GM23338 (cell line): Measurements from ENCODE around the gene SMARCE1.

Experiments
- CREB1 ChIP-seq: fragments of 250-450 bp; sonication (Bioruptor Pico); IDR thresholded peaks from 2 replicates; pipeline ENCODE4 v1.5.0; 2020; ENCODE audit warnings: low read depth, mild to moderate bottlenecking, moderate library complexity
- EZH2 ChIP-seq: fragments of 200-600 bp; sonication (generic); IDR thresholded peaks from one replicate; pipeline ENCODE4 v1.8.0; 2017; ENCODE audit warnings: antibody characterized with exemption, mild to moderate bottlenecking, low read depth; ENCODE audit not compliant: unreplicated experiment
- EZH2phosphoT487 ChIP-seq: fragments of 200-600 bp; sonication (generic); IDR thresholded peaks from one replicate; pipeline ENCODE4 v1.8.1; 2018; ENCODE audit warnings: antibody characterized with exemption; ENCODE audit not compliant: unreplicated experiment
- POLR2AphosphoS5 ChIP-seq: IDR thresholded peaks from 2 replicates; pipeline ENCODE4 v1.6.1; 2016; ENCODE audit warnings: antibody characterized with exemption, low read depth
- STAT1 ChIP-seq: IDR thresholded peaks from one replicate; pipeline ENCODE4 v1.6.1; 2016; ENCODE audit warnings: antibody characterized with exemption; ENCODE audit not compliant: unreplicated experiment
- ZNF331 ChIP-seq: fragments of 250-450 bp; sonication (Bioruptor Pico); IDR thresholded peaks from 2 replicates; pipeline ENCODE4 v1.5.0; 2020; ENCODE audit warnings: low read depth, mild to moderate bottlenecking, moderate library complexity
- TF ChIP-seq, protein P1 (sequence below), 2 experiments: fragments of 200-600 bp in 1 of 2; sonication (generic) in 1 of 2; conservative IDR thresholded peaks; 2 replicates each; pipeline versions ENCODE4 v1.5.1 to v1.6.1; 2016 to 2017; ENCODE audit warnings: antibody characterized with exemption in 2 of 2, low read depth in 2 of 2, mild to moderate bottlenecking in 2 of 2, moderate library complexity in 1 of 2
- TF ChIP-seq, protein P2 (sequence below): IDR thresholded peaks from one replicate; pipeline ENCODE4 v1.6.1; 2018; ENCODE audit warnings: antibody characterized with exemption; ENCODE audit not compliant: unreplicated experiment
- TF ChIP-seq, protein P3 (sequence below): IDR thresholded peaks from 2 replicates; pipeline ENCODE4 v1.6.1; 2016; ENCODE audit warnings: antibody characterized with exemption
- TF ChIP-seq, protein P4 (sequence below): fragments of 250-450 bp; sonication (Bioruptor Pico); IDR thresholded peaks from 2 replicates; pipeline ENCODE4 v1.5.0; 2020; ENCODE audit warnings: mild to moderate bottlenecking, moderate library complexity

DNA sequence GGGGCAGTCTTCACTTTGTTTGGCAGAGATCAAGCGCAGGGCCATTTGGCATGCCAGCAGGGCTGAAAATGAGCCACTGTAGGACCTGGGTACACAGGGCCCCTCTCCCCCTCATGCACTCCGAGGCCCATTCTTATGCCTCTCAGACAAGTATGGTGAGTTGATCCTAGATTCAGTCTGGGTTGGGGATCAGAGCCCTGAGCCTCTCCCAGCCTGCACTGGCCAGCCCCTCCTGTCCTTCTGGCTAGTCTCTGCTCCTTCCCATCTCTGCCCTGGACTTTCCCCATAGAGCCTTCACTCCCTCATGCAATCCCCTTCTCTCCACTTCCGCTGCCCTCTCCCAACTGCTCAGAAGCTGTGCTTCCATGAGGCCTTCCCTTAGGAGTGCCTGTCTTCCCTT lies 31.0 kb downstream of the SMARCE1 start:
- TF ChIP-seq, protein P1, sequence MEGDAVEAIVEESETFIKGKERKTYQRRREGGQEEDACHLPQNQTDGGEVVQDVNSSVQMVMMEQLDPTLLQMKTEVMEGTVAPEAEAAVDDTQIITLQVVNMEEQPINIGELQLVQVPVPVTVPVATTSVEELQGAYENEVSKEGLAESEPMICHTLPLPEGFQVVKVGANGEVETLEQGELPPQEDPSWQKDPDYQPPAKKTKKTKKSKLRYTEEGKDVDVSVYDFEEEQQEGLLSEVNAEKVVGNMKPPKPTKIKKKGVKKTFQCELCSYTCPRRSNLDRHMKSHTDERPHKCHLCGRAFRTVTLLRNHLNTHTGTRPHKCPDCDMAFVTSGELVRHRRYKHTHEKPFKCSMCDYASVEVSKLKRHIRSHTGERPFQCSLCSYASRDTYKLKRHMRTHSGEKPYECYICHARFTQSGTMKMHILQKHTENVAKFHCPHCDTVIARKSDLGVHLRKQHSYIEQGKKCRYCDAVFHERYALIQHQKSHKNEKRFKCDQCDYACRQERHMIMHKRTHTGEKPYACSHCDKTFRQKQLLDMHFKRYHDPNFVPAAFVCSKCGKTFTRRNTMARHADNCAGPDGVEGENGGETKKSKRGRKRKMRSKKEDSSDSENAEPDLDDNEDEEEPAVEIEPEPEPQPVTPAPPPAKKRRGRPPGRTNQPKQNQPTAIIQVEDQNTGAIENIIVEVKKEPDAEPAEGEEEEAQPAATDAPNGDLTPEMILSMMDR (conservative IDR thresholded peaks at IDR 0.05; ENCODE audit: low read depth in 2 of 2), result no peak
- TF ChIP-seq EZH2phosphoT487, result no peak
- no peak for TF ChIP-seq EZH2
- no peak for TF ChIP-seq POLR2AphosphoS5
- TF ChIP-seq CREB1, result no peak
- TF ChIP-seq, protein P2, sequence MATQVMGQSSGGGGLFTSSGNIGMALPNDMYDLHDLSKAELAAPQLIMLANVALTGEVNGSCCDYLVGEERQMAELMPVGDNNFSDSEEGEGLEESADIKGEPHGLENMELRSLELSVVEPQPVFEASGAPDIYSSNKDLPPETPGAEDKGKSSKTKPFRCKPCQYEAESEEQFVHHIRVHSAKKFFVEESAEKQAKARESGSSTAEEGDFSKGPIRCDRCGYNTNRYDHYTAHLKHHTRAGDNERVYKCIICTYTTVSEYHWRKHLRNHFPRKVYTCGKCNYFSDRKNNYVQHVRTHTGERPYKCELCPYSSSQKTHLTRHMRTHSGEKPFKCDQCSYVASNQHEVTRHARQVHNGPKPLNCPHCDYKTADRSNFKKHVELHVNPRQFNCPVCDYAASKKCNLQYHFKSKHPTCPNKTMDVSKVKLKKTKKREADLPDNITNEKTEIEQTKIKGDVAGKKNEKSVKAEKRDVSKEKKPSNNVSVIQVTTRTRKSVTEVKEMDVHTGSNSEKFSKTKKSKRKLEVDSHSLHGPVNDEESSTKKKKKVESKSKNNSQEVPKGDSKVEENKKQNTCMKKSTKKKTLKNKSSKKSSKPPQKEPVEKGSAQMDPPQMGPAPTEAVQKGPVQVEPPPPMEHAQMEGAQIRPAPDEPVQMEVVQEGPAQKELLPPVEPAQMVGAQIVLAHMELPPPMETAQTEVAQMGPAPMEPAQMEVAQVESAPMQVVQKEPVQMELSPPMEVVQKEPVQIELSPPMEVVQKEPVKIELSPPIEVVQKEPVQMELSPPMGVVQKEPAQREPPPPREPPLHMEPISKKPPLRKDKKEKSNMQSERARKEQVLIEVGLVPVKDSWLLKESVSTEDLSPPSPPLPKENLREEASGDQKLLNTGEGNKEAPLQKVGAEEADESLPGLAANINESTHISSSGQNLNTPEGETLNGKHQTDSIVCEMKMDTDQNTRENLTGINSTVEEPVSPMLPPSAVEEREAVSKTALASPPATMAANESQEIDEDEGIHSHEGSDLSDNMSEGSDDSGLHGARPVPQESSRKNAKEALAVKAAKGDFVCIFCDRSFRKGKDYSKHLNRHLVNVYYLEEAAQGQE, result no peak
- no peak for TF ChIP-seq STAT1
- no peak for TF ChIP-seq ZNF331 (CRISPR knock-in tag)
- TF ChIP-seq, protein P3, sequence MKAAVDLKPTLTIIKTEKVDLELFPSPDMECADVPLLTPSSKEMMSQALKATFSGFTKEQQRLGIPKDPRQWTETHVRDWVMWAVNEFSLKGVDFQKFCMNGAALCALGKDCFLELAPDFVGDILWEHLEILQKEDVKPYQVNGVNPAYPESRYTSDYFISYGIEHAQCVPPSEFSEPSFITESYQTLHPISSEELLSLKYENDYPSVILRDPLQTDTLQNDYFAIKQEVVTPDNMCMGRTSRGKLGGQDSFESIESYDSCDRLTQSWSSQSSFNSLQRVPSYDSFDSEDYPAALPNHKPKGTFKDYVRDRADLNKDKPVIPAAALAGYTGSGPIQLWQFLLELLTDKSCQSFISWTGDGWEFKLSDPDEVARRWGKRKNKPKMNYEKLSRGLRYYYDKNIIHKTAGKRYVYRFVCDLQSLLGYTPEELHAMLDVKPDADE, result no peak
- TF ChIP-seq, protein P4, sequence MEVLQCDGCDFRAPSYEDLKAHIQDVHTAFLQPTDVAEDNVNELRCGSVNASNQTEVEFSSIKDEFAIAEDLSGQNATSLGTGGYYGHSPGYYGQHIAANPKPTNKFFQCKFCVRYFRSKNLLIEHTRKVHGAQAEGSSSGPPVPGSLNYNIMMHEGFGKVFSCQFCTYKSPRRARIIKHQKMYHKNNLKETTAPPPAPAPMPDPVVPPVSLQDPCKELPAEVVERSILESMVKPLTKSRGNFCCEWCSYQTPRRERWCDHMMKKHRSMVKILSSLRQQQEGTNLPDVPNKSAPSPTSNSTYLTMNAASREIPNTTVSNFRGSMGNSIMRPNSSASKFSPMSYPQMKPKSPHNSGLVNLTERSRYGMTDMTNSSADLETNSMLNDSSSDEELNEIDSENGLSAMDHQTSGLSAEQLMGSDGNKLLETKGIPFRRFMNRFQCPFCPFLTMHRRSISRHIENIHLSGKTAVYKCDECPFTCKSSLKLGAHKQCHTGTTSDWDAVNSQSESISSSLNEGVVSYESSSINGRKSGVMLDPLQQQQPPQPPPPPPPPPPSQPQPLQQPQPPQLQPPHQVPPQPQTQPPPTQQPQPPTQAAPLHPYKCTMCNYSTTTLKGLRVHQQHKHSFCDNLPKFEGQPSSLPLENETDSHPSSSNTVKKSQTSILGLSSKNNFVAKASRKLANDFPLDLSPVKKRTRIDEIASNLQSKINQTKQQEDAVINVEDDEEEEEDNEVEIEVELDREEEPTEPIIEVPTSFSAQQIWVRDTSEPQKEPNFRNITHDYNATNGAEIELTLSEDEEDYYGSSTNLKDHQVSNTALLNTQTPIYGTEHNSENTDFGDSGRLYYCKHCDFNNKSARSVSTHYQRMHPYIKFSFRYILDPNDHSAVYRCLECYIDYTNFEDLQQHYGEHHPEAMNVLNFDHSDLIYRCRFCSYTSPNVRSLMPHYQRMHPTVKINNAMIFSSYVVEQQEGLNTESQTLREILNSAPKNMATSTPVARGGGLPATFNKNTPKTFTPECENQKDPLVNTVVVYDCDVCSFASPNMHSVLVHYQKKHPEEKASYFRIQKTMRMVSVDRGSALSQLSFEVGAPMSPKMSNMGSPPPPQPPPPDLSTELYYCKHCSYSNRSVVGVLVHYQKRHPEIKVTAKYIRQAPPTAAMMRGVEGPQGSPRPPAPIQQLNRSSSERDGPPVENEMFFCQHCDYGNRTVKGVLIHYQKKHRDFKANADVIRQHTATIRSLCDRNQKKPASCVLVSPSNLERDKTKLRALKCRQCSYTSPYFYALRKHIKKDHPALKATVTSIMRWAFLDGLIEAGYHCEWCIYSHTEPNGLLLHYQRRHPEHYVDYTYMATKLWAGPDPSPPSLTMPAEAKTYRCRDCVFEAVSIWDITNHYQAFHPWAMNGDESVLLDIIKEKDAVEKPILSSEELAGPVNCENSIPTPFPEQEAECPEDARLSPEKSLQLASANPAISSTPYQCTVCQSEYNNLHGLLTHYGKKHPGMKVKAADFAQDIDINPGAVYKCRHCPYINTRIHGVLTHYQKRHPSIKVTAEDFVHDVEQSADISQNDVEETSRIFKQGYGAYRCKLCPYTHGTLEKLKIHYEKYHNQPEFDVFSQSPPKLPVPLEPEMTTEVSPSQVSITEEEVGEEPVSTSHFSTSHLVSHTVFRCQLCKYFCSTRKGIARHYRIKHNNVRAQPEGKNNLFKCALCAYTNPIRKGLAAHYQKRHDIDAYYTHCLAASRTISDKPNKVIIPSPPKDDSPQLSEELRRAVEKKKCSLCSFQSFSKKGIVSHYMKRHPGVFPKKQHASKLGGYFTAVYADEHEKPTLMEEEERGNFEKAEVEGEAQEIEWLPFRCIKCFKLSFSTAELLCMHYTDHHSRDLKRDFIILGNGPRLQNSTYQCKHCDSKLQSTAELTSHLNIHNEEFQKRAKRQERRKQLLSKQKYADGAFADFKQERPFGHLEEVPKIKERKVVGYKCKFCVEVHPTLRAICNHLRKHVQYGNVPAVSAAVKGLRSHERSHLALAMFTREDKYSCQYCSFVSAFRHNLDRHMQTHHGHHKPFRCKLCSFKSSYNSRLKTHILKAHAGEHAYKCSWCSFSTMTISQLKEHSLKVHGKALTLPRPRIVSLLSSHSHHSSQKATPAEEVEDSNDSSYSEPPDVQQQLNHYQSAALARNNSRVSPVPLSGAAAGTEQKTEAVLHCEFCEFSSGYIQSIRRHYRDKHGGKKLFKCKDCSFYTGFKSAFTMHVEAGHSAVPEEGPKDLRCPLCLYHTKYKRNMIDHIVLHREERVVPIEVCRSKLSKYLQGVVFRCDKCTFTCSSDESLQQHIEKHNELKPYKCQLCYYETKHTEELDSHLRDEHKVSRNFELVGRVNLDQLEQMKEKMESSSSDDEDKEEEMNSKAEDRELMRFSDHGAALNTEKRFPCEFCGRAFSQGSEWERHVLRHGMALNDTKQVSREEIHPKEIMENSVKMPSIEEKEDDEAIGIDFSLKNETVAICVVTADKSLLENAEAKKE (CRISPR knock-in tag), result no peak
